Left ventricle myocardium superior (tissue), 1 donor: ENCODE data around the gene PIGL. TPM values are rescaled to one million over a fixed set of nuclear protein-coding genes. Genes with fewer than 3 reads are reported as not detected.

Experiments
- ATAC-seq: fragments of 200-7000 bp; cut with Tn5 transposase; one replicate; pipeline ENCODE4 v1.9.1; 2020; ENCODE audit warnings: mild to moderate bottlenecking, moderate library complexity
- DNase-seq: peaks from one replicate; pipeline ENCODE4 v3.0.0-alpha.2; 2020
- intact Hi-C: fragments of 100-400 bp; cut with micrococcal nuclease; formaldehyde crosslinking; loops from one replicate; pipeline ENCODE4 v1.11.0; 2022
- total RNA-seq: library from RNA; stranded (reverse); fragmentation: NEBNext Ultra II Directional; extraction: Animal tissue kit (Norgen Biotek cat#: 25700); gene quantifications from one replicate; pipeline ENCODE4 v1.2.1, GENCODE V29; 2021
- donor health status: DM: no; HTN: yes; CAD: no; lungs with severe emphysema.

Gene PIGL
- total RNA-seq, 1 donor from 2014 or later, result 6.3 TPM

DNA sequence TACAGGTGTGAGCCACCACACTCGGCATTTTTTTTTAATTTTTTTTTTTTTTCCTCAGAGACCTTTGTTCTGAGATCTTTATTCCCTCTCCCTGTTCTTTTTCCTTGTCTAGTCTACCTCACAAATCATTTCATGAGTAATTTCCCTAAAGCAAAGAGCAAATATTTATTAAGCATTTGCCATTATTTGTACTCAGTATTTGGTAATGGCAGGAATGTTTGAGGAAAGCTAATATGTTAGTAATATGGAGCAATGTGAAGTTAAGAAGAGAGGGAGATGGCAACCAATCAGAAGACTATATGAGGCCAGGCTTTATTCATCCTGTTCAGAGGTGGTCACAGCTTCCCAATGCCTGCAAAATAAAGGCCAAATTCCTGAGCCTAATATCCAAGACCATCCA lies 122.9 kb downstream of the PIGL start:
- intact Hi-C loops, result no loop called here
- ATAC-seq, result no peak

DNA sequence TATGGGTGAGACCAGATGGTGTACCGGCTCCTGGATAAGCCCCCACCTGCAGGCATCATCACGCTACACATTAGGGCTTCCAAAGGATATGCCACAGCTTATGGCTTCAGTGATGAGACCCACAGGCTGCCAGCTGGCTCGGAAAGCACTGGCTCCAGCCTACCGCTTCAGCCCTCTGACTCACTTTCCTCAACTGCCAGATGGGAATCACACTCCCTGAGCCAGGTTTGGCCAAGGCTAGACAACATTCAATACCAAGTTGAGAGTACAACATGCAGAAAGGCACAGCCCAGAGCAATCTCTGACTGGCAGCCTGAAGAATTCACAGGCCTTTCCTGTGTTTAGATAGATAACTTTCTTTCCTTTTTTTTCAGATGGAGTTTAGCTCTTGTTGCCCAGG lies 126.0 kb downstream of the PIGL start:
- intact Hi-C loops, result no loop called here
- no peak for ATAC-seq
- DNase-seq, result no peak

More for the DNA sequence above, 122.9 kb downstream of the PIGL start:
- no peak for DNase-seq

DNA sequence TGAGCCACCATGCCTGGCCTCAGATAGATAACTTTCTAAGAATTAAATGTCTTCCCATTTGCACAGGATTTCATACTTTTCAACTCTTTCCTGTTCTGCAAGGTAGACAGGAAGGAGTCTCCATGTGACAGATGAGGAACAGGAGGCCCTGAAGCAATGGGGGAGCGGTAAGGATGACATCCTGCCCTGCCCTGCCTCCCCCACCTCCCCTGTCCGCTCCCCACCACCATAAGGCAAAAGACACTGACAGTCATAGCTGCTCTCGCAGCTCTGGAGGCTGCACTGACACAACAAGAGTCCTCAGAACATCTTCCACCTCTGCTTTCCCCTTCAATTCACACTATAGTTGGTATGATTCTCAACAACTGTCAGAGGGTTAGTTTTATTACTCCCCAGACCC lies 126.6 kb downstream of the PIGL start:
- DNase-seq (no peak), ATAC-seq (no peak)
- intact Hi-C loops, result no loop called here

GRCh38 chr17:16345565-16345964 lies 128.6 kb downstream of the PIGL start:
- intact Hi-C loops, result no loop called here
- ATAC-seq (peak; percentile 68), DNase-seq (no peak)

DNA sequence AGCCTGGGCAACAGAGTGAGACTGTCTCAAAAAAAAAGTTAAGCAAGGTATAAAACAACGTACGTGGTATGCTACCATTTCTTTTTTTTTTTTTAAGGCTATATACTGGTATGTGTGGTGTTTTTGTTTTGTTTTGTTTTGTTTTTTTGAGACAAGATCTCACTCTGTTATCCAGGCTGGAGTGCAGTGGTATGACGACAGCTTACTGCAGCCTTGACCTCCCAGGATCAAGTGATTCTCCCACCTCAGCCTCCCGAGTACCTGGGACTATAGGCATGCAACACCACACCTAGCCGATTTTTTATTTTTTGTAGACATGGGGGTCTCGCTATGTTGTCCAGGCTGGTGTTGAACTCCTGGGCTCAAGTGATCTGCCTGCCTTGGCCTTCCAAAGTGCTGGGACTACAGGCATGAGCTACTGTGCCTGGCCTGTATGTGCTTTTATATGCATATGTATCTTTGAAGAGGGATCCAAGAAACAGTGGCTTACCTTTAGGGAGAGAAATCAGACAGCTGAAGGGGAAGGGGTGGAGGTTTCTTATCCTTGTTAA lies 129.8 kb downstream of the PIGL start:
- intact Hi-C loops, result no loop called here
- DNase-seq (no peak), ATAC-seq (no peak)

DNA sequence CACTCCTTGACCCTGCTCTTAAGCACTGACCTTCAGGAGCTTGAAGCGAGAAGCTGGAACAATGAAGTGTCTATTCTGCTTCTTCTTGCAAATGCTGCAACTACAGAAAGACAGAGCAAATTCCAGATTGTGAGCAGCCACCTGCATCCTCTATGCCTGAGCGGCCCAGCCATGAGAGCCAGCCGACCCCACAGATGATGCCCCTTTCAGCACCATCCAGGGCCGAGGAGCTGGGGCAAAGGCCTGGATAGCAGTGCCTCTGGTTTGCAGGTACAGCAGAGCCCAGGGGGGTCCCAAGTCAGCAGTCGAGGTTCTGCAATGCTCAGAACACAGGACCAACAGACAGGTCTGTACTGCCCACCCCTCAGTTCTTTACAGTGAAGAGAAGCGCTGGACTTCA lies 131.6 kb downstream of the PIGL start:
- DNase-seq, result no peak
- intact Hi-C loops, result no loop called here
- no peak for ATAC-seq

GRCh38 chr17:16349431-16349830 lies 132.4 kb downstream of the PIGL start:
- ATAC-seq (no peak), DNase-seq (no peak)
- intact Hi-C loops, result no loop called here

DNA sequence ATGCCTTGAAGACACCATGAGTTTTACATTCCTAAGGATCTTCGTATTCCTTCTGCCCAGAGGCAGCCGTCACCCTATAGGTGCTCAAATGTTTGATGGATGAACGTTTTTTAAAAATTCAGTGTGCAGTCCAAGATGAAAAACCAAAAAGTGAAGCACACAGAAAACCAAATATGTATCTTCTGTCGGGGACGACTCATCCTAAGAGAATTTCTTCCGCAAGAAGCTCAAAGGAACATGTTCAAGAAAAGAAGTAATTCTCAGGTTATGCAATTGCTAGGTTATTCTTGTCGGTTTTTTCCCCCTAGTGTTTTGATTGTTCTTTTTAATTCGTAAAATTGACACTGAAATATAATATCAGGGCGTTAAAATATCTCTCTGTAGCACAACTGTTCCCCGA lies 134.8 kb downstream of the PIGL start:
- ATAC-seq, result no peak
- intact Hi-C loops, result no loop called here
- no peak for DNase-seq

- DNase-seq (peak; percentile 40), ATAC-seq (peak; percentile 47)
- intact Hi-C loops, result no loop called here
These were observed 135.3 kb downstream of the PIGL start for GRCh38 chr17:16352303-16352666.

DNA sequence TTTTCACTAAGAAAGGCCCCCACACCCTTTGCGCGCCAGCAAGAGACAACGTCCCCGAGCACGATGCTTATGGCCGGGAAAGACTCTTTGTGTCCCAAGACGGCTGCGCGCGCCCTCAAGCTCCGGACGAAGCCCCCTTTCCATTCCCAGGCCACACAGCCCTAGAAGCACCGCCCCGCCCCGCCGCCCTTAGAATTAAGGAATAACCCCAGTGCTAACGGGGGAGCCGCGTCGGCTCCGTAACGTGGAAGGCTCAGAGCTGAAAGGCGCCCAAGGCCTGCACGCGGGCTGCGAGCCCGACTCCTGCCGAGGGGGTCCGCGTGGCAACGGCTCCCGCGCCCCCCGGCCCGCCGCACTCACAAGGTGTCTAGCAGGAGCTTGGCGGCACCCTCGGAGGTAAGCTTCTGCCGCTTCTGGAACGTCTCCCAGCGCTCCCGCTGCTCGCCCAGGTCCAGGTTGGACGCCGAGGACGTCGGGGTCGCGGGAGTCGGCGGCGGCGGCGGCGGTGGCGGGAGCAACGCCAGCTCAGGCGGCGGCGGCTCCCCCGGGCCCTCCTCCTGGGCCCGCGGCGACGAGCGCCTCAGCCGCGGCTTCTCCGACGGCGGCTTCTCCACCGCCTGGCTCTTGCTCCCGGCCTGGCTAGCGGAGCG lies 135.8 kb downstream of the PIGL start:
- intact Hi-C loops, result no loop called here
- DNase-seq, result peak; percentile 39
- ATAC-seq, result peak; percentile 69

- intact Hi-C loops, result no loop called here
- ATAC-seq (peak; percentile 86), DNase-seq (peak; percentile 70)
These were observed 136.5 kb downstream of the PIGL start, which contains the start of gene CENPV for GRCh38 chr17:16353317-16354174. CENPV (minus strand) TSS chr17:16353469; CDS start chr17:16353436, 33 bp downstream.

GRCh38 chr17:16354585-16354984 lies 137.6 kb downstream of the PIGL start:
- ATAC-seq, result no peak
- DNase-seq, result no peak
- intact Hi-C loops, result no loop called here

- DNase-seq (no peak), ATAC-seq (no peak)
- intact Hi-C loops, result no loop called here
These were observed 141.4 kb downstream of the PIGL start for GRCh38 chr17:16358394-16358793.

DNA sequence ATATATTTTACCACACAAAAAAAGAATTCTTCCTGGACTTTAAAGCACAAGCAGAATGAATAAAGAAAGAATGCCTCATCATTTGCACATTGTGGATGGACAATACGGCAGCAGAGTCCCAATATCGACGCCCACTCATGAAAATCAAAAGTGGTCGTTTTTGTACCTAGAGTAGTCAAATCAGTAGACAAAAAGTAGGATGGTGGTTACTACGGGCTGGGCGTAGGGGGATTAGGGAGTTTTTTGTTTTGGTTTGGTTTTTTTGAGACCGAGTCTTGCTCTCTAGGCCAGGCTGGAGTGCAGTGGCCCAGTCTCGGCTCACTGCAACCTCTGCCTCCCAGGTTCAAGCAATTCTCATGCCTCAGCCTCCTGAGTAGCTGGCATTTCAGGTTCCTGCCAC lies 144.9 kb downstream of the PIGL start:
- intact Hi-C loops, result loop anchor here (10.0 kb wide), 1 partner anchor 163 kb away; no protein-coding TSS in a partner anchor
- DNase-seq (no peak), ATAC-seq (no peak)

GRCh38 chr17:16363749-16364536 lies 146.9 kb downstream of the PIGL start:
- ATAC-seq (peak; percentile 89), DNase-seq (peak; percentile 77)
- intact Hi-C loops, result loop anchor here (10.0 kb wide), 1 partner anchor 161 kb away; no protein-coding TSS in a partner anchor

DNA sequence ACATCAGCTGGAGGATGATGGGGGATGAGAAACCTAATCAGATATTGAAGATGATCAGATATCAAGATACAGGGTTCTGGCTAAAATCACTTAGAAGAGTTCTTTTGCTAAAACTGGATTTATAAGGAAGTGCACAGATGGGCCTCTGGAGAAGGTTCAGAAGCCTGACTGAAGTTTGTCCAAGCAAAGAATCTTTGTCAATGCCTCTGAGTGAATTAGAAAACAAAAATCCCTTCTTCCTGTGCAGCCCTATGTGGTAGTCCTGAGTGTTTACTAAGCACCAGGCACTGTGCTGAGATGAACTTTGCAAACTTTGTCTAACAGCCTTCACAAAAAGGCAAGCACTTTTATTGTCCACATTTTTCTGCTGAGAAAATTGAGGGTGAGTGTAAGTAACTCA lies 147.6 kb downstream of the PIGL start:
- DNase-seq (no peak), ATAC-seq (no peak)
- intact Hi-C loops, result loop anchor here (10.0 kb wide), 1 partner anchor 160 kb away; no protein-coding TSS in a partner anchor

- intact Hi-C loops, result no loop called here
- peak; percentile 29 for ATAC-seq
- no peak for DNase-seq
These were observed 154.7 kb downstream of the PIGL start for GRCh38 chr17:16371742-16372141.

DNA sequence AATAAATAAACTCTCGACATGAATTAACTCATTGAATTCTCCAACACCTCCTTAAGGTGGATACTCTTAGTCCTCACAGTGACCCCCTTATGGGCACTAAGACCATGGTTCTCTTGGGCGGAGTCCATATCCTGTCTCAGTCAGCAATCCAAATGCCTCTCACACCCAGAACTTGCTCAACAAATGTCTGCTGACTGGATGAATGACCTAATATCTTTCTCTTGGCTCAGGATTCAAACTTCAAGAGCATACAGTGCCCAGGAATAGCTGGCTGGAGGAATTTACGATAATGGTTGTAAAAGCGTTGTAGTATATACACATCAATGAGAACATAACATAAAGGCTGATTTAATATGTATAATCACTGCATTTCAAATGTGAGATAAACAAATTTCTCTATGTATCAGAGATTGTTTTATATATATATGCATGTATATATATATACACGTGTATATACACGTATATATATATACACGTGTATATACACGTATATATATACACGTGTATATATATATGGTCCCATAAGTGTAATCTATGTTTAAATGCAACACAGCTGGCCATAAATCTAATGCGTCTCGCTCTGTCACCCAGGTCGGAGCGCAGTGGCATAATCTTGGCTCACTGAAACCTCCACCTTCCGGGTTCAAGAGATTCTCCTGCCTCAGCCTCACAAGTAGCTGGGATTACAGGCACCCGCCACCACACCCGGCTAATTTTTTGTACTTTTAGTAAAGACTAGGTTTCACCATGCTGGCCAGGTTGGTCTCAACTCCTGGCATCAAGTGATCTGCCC lies 157.3 kb downstream of the PIGL start:
- intact Hi-C loops, result no loop called here
- ATAC-seq (peak; percentile 95), DNase-seq (no peak)
